Esophagus muscularis mucosa (tissue), 3 donors: ENCODE measurements around the gene DPYD.

Experiments used
- CTCF ChIP-seq, 3 experiments: fragments of 200-600 bp in 2 of 3; fragments of 450-650 bp in 1 of 3; sonication (generic) in 2 of 3; IDR thresholded peaks; one replicate each; pipeline ENCODE4 v1.5.1; 2017 to 2019; ENCODE audit warnings: antibody characterized with exemption in 3 of 3, mild to moderate bottlenecking in 2 of 3, moderate library complexity in 1 of 3
- EP300 ChIP-seq: sonication (generic); formaldehyde crosslinking; IDR thresholded peaks from one replicate; pipeline ENCODE4 v1.6.1; 2017; ENCODE audit warnings: antibody characterized with exemption

- TF ChIP-seq CTCF (IDR thresholded peaks at IDR 0.05) (no peak), EP300 (no peak)
Measured at GRCh38 chr1:97143236-97143882, 777.5 kb downstream of the DPYD start.
